Measurements from ENCODE around the gene EPHA3. TPM values are rescaled to one million over a fixed set of nuclear protein-coding genes. Genes with fewer than 3 reads are reported as not detected.

EPHA3 gene
- total RNA-seq, 1 experiment from 2014 or later, result not detected

GRCh38 chr3:89525609-89526008 is 418.2 kb downstream of the EPHA3 start:
- Mint-ChIP-seq H3K27me3 (ENCODE audit: insufficient read depth, unreplicated experiment) (peaks cover 11% of the 10 kb centered on the region), H3K4me3 (ENCODE audit: unreplicated experiment) (no peak overlapping the region), H3K9me3 (ENCODE audit: unreplicated experiment) (no peaks in the 10 kb centered on the region), H3K36me3 (ENCODE audit: insufficient read depth, unreplicated experiment) (no peaks in the 10 kb centered on the region), H3K4me1 (ENCODE audit: insufficient read depth, unreplicated experiment) (no peaks in the 10 kb centered on the region), H3K27ac (ENCODE audit: low read depth, unreplicated experiment) (no peak overlapping the region)
- no peak for TF ChIP-seq CTCF (IDR thresholded peaks at IDR 0.05; ENCODE audit: unreplicated experiment)
- ChIA-PET POLR2A (no interaction called here), CTCF (no interaction called here)
- intact Hi-C loops (cut with micrococcal nuclease), result no loop called here
- no peak for DNase-seq (ENCODE audit: unreplicated experiment)
- no TSS peak for BruUV-seq (replicated peaks)

DNA sequence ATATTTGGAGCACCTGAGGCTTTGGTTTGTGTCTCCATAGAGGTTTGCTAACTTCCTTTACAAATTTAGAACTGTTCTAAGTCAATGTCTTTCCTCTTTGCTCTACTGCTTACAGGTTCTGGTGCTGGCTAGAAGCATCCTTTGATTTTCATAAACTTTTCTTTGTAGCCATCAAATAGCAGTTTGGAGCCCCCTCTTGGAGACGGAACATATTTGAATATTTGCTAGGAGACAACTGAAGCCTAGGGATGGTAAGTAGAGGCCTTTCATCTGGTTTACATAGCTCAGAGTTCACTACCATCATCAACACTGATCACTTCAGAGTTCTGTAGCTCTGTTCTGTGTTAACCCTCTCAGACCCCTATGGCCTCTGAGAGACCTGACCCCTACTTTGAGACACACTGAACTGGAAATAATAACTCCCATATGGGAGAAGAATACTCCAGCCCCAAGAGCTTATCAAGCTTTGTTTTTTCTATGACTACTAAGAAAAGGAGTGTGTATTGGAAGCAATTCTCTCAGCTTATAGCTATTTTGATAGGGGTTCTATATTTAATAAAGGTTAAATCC is 420.4 kb downstream of the EPHA3 start:
- no peaks in the 10 kb centered on the region for H3K36me3 Mint-ChIP-seq (ENCODE audit: insufficient read depth, unreplicated experiment)
- intact Hi-C loops (cut with micrococcal nuclease), result no loop called here
- DNase-seq (ENCODE audit: unreplicated experiment), result no peak
- peaks cover 11% of the 10 kb centered on the region for H3K27me3 Mint-ChIP-seq (ENCODE audit: insufficient read depth, unreplicated experiment)
- CTCF ChIA-PET, result interaction anchor here (1.2 kb wide), 1 partner anchor 564 kb away, joined by 3 read pairs; no protein-coding TSS in a partner anchor
- H3K4me3 Mint-ChIP-seq (ENCODE audit: unreplicated experiment), result no peak overlapping the region
- POLR2A ChIA-PET, result no interaction called here
- no peaks in the 10 kb centered on the region for H3K4me1 Mint-ChIP-seq (ENCODE audit: insufficient read depth, unreplicated experiment)
- BruUV-seq (replicated peaks), result no TSS peak
- H3K9me3 Mint-ChIP-seq (ENCODE audit: unreplicated experiment), result no peaks in the 10 kb centered on the region
- TF ChIP-seq CTCF (IDR thresholded peaks at IDR 0.05; ENCODE audit: unreplicated experiment), result no peak
- H3K27ac Mint-ChIP-seq (ENCODE audit: low read depth, unreplicated experiment), result no peak overlapping the region
